MCF 10A (cell line): ENCODE results near the gene TACO1. TPM values are rescaled to one million over a fixed set of nuclear protein-coding genes. Genes with fewer than 3 reads are reported as not detected.

Source experiments
- BruUV-seq: library from RNA; stranded (reverse); fragments of 400-500 nt; replicated peaks from 2 replicates; lab custom pipeline; 2021; lab: Mats Ljungman, UMichigan
- CTCF ChIA-PET: fragments of 300-600 bp; sonication (Branson Sonifier 250); formaldehyde crosslinking; extraction: SDS; loops from one replicate; lab custom pipeline; 2021; ENCODE audit warnings: antibody characterized with exemption, inconsistent platforms; lab: Yijun Ruan, JAX
- POLR2A ChIA-PET: fragments of 300-600, 350-650 bp; sonication (Branson Sonifier 250); formaldehyde crosslinking; extraction: SDS; loops from one replicate; lab custom pipeline; 2020; ENCODE audit warnings: antibody characterized with exemption, inconsistent platforms; lab: Yijun Ruan, JAX
- DNase-seq: peaks from one replicate; pipeline ENCODE4 v3.0.0-alpha.2; 2018; ENCODE audit not compliant: unreplicated experiment
- H3K27ac Mint-ChIP-seq: one replicate; pipeline ENCODE4 v1.8.0; 2022; ENCODE audit warnings: mild to moderate bottlenecking, low read depth, mixed read lengths; ENCODE audit not compliant: unreplicated experiment
- H3K27me3 Mint-ChIP-seq: one replicate; pipeline ENCODE4 v1.8.0; 2022; ENCODE audit warnings: mixed read lengths; ENCODE audit not compliant: insufficient read depth, unreplicated experiment
- H3K36me3 Mint-ChIP-seq: one replicate; pipeline ENCODE4 v1.8.0; 2022; ENCODE audit warnings: mild to moderate bottlenecking, moderate library complexity, mixed read lengths; ENCODE audit not compliant: insufficient read depth, unreplicated experiment
- H3K4me1 Mint-ChIP-seq: one replicate; pipeline ENCODE4 v1.8.0; 2022; ENCODE audit warnings: mixed read lengths; ENCODE audit not compliant: insufficient read depth, unreplicated experiment
- H3K4me3 Mint-ChIP-seq: one replicate; pipeline ENCODE4 v1.8.0; 2022; ENCODE audit warnings: mild to moderate bottlenecking, moderate library complexity, mixed read lengths; ENCODE audit not compliant: unreplicated experiment
- H3K9me3 Mint-ChIP-seq: one replicate; pipeline ENCODE4 v1.8.0; 2022; ENCODE audit warnings: mixed read lengths; ENCODE audit not compliant: unreplicated experiment
- CTCF ChIP-seq: fragments of 200-600 bp; IDR thresholded peaks from one replicate; pipeline ENCODE4 v1.8.0; 2022; ENCODE audit warnings: antibody characterized with exemption, mild to moderate bottlenecking; ENCODE audit not compliant: unreplicated experiment
- intact Hi-C: fragments of 100-400 bp; cut with micrococcal nuclease; formaldehyde crosslinking; loops from 2 replicates; pipeline ENCODE4 v1.14.1; 2022
- total RNA-seq: library from RNA; stranded (reverse); gene quantifications from 2 replicates; pipeline ENCODE4 v1.2.3, GENCODE V29; 2022

TACO1 gene
- total RNA-seq, 1 experiment from 2014 or later: 38.7 TPM

GRCh38 chr17:63635290-63635689, 34.6 kb downstream of the TACO1 start:
- Mint-ChIP-seq H3K4me1 (no peaks in the 10 kb centered on the region), H3K9me3 (no peaks in the 10 kb centered on the region), H3K27ac (no peak overlapping the region), H3K36me3 (peaks cover 41% of the 10 kb centered on the region), H3K27me3 (no peaks in the 10 kb centered on the region), H3K4me3 (no peak overlapping the region)
- ChIA-PET CTCF (interaction anchor here (0.6 kb wide), 1 partner anchor 23 kb away, joined by 3 read pairs; no protein-coding TSS in a partner anchor), POLR2A (interaction anchor here (1.1 to 2.3 kb wide), 2 partner anchors 12 kb away, joined by 3 to 8 read pairs; no protein-coding TSS in a partner anchor)
- intact Hi-C loops: no loop called here
- no TSS peak for BruUV-seq
- TF ChIP-seq CTCF: no peak
- no peak for DNase-seq

- H3K36me3 Mint-ChIP-seq: peaks cover 41% of the 10 kb centered on the region
- no peak overlapping the region for H3K27ac Mint-ChIP-seq
- DNase-seq: no peak
- H3K27me3 Mint-ChIP-seq: no peaks in the 10 kb centered on the region
- CTCF ChIA-PET: interaction anchor here (0.6 kb wide), 1 partner anchor 506 kb away, joined by 3 read pairs; no protein-coding TSS in a partner anchor
- no peaks in the 10 kb centered on the region for H3K4me1 Mint-ChIP-seq
- no peak overlapping the region for H3K4me3 Mint-ChIP-seq
- POLR2A ChIA-PET: interaction anchor here (1.1 to 2.3 kb wide), 3 partner anchors 8 to 13 kb away, joined by 3 to 8 read pairs (median 4); no protein-coding TSS in a partner anchor
- intact Hi-C loops: no loop called here
- no TSS peak for BruUV-seq
- no peak for TF ChIP-seq CTCF
- no peaks in the 10 kb centered on the region for H3K9me3 Mint-ChIP-seq
Observed at GRCh38 chr17:63635787-63636186, 35.1 kb downstream of the TACO1 start.

GRCh38 chr17:63639125-63639524, 38.4 kb downstream of the TACO1 start:
- H3K27me3 Mint-ChIP-seq: no peaks in the 10 kb centered on the region
- CTCF ChIA-PET: interaction anchor here (0.6 to 1.0 kb wide), 2 partner anchors 63 to 213 kb away, joined by 3 read pairs; no protein-coding TSS in a partner anchor
- BruUV-seq: no TSS peak
- TF ChIP-seq CTCF: no peak
- H3K9me3 Mint-ChIP-seq: no peaks in the 10 kb centered on the region
- DNase-seq: no peak
- no peak overlapping the region for H3K27ac Mint-ChIP-seq
- no peak overlapping the region for H3K4me3 Mint-ChIP-seq
- intact Hi-C loops: no loop called here
- H3K36me3 Mint-ChIP-seq: peaks cover 32% of the 10 kb centered on the region
- no peaks in the 10 kb centered on the region for H3K4me1 Mint-ChIP-seq
- POLR2A ChIA-PET: interaction anchor here (1.1 to 1.3 kb wide), 3 partner anchors 15 to 37 kb away, joined by 5 to 6 read pairs (median 5); partner anchors contain the start of gene MAP3K3

- intact Hi-C loops: no loop called here
- no peaks in the 10 kb centered on the region for H3K27me3 Mint-ChIP-seq
- no peak for TF ChIP-seq CTCF
- no peak for DNase-seq
- BruUV-seq: no TSS peak
- no peaks in the 10 kb centered on the region for H3K9me3 Mint-ChIP-seq
- H3K27ac Mint-ChIP-seq: no peak overlapping the region
- POLR2A ChIA-PET: interaction anchor here (0.7 to 1.3 kb wide), 3 partner anchors 17 to 180 kb away, joined by 3 to 5 read pairs (median 3); partner anchors contain the start of gene MAP3K3
- CTCF ChIA-PET: interaction anchor here (0.5 kb wide), 1 partner anchor 21 kb away, joined by 3 read pairs; no protein-coding TSS in a partner anchor
- H3K4me1 Mint-ChIP-seq: no peaks in the 10 kb centered on the region
- H3K4me3 Mint-ChIP-seq: no peak overlapping the region
- peaks cover 24% of the 10 kb centered on the region for H3K36me3 Mint-ChIP-seq
Observed at GRCh38 chr17:63640038-63640437, 39.3 kb downstream of the TACO1 start.
